Measurements from ENCODE around the gene PLEKHA7.

PLEKHA7 gene

DNA sequence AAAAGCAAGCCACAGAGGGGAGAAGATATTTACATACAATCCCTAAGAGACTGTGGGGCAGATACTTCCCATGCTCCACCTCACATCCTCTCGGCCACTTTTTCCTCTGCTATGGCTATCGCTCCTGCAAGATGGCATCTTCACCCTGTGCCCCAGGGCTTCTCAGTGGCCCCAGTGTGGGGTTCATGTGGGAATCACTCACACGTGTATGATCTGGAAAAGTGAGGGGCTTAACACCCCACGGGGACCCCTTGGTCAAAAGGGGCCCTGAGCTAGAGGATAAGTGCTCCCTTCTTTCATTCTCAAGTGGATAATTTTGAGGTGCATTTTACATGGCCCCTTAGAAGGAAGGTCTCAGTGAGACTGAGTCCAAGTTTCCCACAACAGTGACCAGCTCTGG is 247.1 kb downstream of the PLEKHA7 start:
- Histone ChIP-seq H3K36me3 (ENCODE audit: control insufficient read depth in 5 of 5, insufficient read depth in 5 of 5, low read length in 5 of 5) (no peaks in the 10 kb centered on the region), H3K4me3 (ENCODE audit: low read depth in 1 of 5, low read length in 5 of 5) (no peak overlapping the region), H3K27me3 (ENCODE audit: control insufficient read depth in 5 of 5, insufficient read depth in 4 of 5, low read length in 5 of 5) (no peaks in the 10 kb centered on the region), H3K27ac (ENCODE audit: low read depth, low read length) (no peak overlapping the region), H3K9ac (ENCODE audit: low read length in 5 of 5) (no peak overlapping the region), H3K4me1 (ENCODE audit: control insufficient read depth in 5 of 5, insufficient read depth in 5 of 5, low read length in 5 of 5) (no peaks in the 10 kb centered on the region), H3K9me3 (ENCODE audit: control insufficient read depth in 5 of 5, low read length in 5 of 5) (no peaks in the 10 kb centered on the region)

- Histone ChIP-seq H3K9ac (ENCODE audit: low read length in 5 of 5) (no peak overlapping the region), H3K36me3 (ENCODE audit: control insufficient read depth in 5 of 5, insufficient read depth in 5 of 5, low read length in 5 of 5) (no peaks in the 10 kb centered on the region), H3K4me1 (ENCODE audit: control insufficient read depth in 5 of 5, insufficient read depth in 5 of 5, low read length in 5 of 5) (no peaks in the 10 kb centered on the region), H3K27ac (ENCODE audit: low read depth, low read length) (no peak overlapping the region), H3K4me3 (ENCODE audit: low read depth in 1 of 5, low read length in 5 of 5) (no peak overlapping the region), H3K9me3 (ENCODE audit: control insufficient read depth in 5 of 5, low read length in 5 of 5) (no peaks in the 10 kb centered on the region), H3K27me3 (ENCODE audit: control insufficient read depth in 5 of 5, insufficient read depth in 4 of 5, low read length in 5 of 5) (no peaks in the 10 kb centered on the region)
These were observed 249.3 kb downstream of the PLEKHA7 start for GRCh38 chr11:16764888-16765287.

GRCh38 chr11:16763746-16764145 is 250.5 kb downstream of the PLEKHA7 start:
- H3K36me3 ChIP-seq (ENCODE audit: control insufficient read depth in 5 of 5, insufficient read depth in 5 of 5, low read length in 5 of 5) = peaks cover 0 to 3% (median 0%) of the 10 kb centered on the region in 5 donors
- no peak overlapping the region for H3K9ac ChIP-seq (ENCODE audit: low read length in 5 of 5)
- no peak overlapping the region for H3K27ac ChIP-seq (ENCODE audit: low read depth, low read length)
- H3K9me3 ChIP-seq (ENCODE audit: control insufficient read depth in 5 of 5, low read length in 5 of 5) = no peaks in the 10 kb centered on the region
- no peak overlapping the region for H3K4me3 ChIP-seq (ENCODE audit: low read depth in 1 of 5, low read length in 5 of 5)
- H3K4me1 ChIP-seq (ENCODE audit: control insufficient read depth in 5 of 5, insufficient read depth in 5 of 5, low read length in 5 of 5) = no peaks in the 10 kb centered on the region
- no peaks in the 10 kb centered on the region for H3K27me3 ChIP-seq (ENCODE audit: control insufficient read depth in 5 of 5, insufficient read depth in 4 of 5, low read length in 5 of 5)

GRCh38 chr11:16759857-16760508 is 254.2 kb downstream of the PLEKHA7 start:
- Histone ChIP-seq H3K4me3 (ENCODE audit: low read depth in 1 of 5, low read length in 5 of 5) (no peak overlapping the region), H3K36me3 (ENCODE audit: control insufficient read depth in 5 of 5, insufficient read depth in 5 of 5, low read length in 5 of 5) (peaks cover 11 to 34% (median 19%) of the 10 kb centered on the region in 5 donors), H3K27ac (ENCODE audit: low read depth, low read length) (no peak overlapping the region)

GRCh38 chr11:16758382-16759024 is 255.7 kb downstream of the PLEKHA7 start:
- no peaks in the 10 kb centered on the region for H3K27me3 ChIP-seq (ENCODE audit: control insufficient read depth in 5 of 5, insufficient read depth in 4 of 5, low read length in 5 of 5)
- no peak overlapping the region for H3K9ac ChIP-seq (ENCODE audit: low read length in 5 of 5)
- no peaks in the 10 kb centered on the region for H3K9me3 ChIP-seq (ENCODE audit: control insufficient read depth in 5 of 5, low read length in 5 of 5)
- H3K36me3 ChIP-seq (ENCODE audit: control insufficient read depth in 5 of 5, insufficient read depth in 5 of 5, low read length in 5 of 5) = peaks cover 22 to 46% (median 27%) of the 10 kb centered on the region in 5 donors
- H3K4me3 ChIP-seq (ENCODE audit: low read depth in 1 of 5, low read length in 5 of 5) = no peak overlapping the region
- H3K4me1 ChIP-seq (ENCODE audit: control insufficient read depth in 5 of 5, insufficient read depth in 5 of 5, low read length in 5 of 5) = no peaks in the 10 kb centered on the region
- H3K27ac ChIP-seq (ENCODE audit: low read depth, low read length) = no peak overlapping the region

More at GRCh38 chr11:16759857-16760508, 254.2 kb downstream of the PLEKHA7 start:
- no peak overlapping the region for H3K9ac ChIP-seq (ENCODE audit: low read length in 5 of 5)
- H3K4me1 ChIP-seq (ENCODE audit: control insufficient read depth in 5 of 5, insufficient read depth in 5 of 5, low read length in 5 of 5) = no peaks in the 10 kb centered on the region
- no peaks in the 10 kb centered on the region for H3K9me3 ChIP-seq (ENCODE audit: control insufficient read depth in 5 of 5, low read length in 5 of 5)
- no peaks in the 10 kb centered on the region for H3K27me3 ChIP-seq (ENCODE audit: control insufficient read depth in 5 of 5, insufficient read depth in 4 of 5, low read length in 5 of 5)

DNA sequence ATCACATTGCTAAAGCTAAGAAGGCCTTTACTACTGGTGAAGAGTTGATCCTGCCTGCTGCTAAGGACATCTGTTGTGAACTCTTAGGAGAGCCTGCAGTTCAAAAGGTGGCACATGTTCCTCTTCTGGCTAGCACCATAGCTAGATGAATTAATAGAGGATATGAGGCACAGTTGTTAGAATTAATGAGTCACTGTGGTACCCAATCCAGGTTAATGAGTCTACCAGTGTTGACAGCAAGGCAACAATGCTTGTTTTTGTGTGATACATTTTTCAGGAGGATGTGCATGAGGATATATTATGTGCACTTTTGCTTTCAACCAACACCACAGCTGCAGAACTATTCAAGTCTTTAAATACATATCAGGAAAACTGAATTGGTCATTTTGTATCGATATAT is 263.8 kb downstream of the PLEKHA7 start:
- Histone ChIP-seq H3K27ac (ENCODE audit: low read depth, low read length) (no peak overlapping the region), H3K4me1 (ENCODE audit: control insufficient read depth in 5 of 5, insufficient read depth in 5 of 5, low read length in 5 of 5) (peaks cover 0 to 5% (median 2%) of the 10 kb centered on the region in 5 donors)

GRCh38 chr11:16749666-16750065 is 264.5 kb downstream of the PLEKHA7 start:
- Histone ChIP-seq H3K9ac (ENCODE audit: low read length in 5 of 5) (no peak overlapping the region), H3K36me3 (ENCODE audit: control insufficient read depth in 5 of 5, insufficient read depth in 5 of 5, low read length in 5 of 5) (peaks cover 57 to 90% (median 78%) of the 10 kb centered on the region in 5 donors), H3K4me1 (ENCODE audit: control insufficient read depth in 5 of 5, insufficient read depth in 5 of 5, low read length in 5 of 5) (peaks cover 0 to 8% (median 2%) of the 10 kb centered on the region in 5 donors), H3K27ac (ENCODE audit: low read depth, low read length) (no peak overlapping the region), H3K4me3 (ENCODE audit: low read depth in 1 of 5, low read length in 5 of 5) (no peak overlapping the region), H3K9me3 (ENCODE audit: control insufficient read depth in 5 of 5, low read length in 5 of 5) (no peaks in the 10 kb centered on the region), H3K27me3 (ENCODE audit: control insufficient read depth in 5 of 5, insufficient read depth in 4 of 5, low read length in 5 of 5) (no peaks in the 10 kb centered on the region)

More for the DNA sequence above, 263.8 kb downstream of the PLEKHA7 start:
- no peaks in the 10 kb centered on the region for H3K27me3 ChIP-seq (ENCODE audit: control insufficient read depth in 5 of 5, insufficient read depth in 4 of 5, low read length in 5 of 5)
- H3K9ac ChIP-seq (ENCODE audit: low read length in 5 of 5) = no peak overlapping the region
- H3K36me3 ChIP-seq (ENCODE audit: control insufficient read depth in 5 of 5, insufficient read depth in 5 of 5, low read length in 5 of 5) = peaks cover 57 to 92% (median 74%) of the 10 kb centered on the region in 5 donors
- H3K9me3 ChIP-seq (ENCODE audit: control insufficient read depth in 5 of 5, low read length in 5 of 5) = no peaks in the 10 kb centered on the region
- no peak overlapping the region for H3K4me3 ChIP-seq (ENCODE audit: low read depth in 1 of 5, low read length in 5 of 5)

DNA sequence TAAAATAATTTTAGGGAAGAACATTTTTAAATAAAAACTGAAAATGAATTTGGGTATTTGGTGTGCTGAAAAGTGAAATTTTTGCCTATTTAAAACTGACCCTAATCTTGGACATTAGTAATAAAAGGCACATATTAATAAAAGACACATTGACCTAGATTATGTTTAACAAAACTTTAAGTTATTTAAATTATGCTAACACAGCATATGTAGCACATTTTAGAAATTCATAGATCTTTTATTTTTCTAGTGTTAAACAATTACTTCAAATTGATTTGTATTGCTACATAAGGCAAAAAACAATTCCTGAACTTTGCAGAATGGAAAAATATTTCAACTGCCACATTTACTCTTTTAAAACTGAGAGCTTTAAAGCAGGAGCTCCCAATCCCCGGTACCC is 265.1 kb downstream of the PLEKHA7 start:
- Histone ChIP-seq H3K9me3 (ENCODE audit: control insufficient read depth in 5 of 5, low read length in 5 of 5) (no peaks in the 10 kb centered on the region), H3K36me3 (ENCODE audit: control insufficient read depth in 5 of 5, insufficient read depth in 5 of 5, low read length in 5 of 5) (peaks cover 55 to 91% (median 79%) of the 10 kb centered on the region in 5 donors), H3K4me3 (ENCODE audit: low read depth in 1 of 5, low read length in 5 of 5) (no peak overlapping the region), H3K27ac (ENCODE audit: low read depth, low read length) (no peak overlapping the region), H3K4me1 (ENCODE audit: control insufficient read depth in 5 of 5, insufficient read depth in 5 of 5, low read length in 5 of 5) (peaks cover 0 to 11% (median 3%) of the 10 kb centered on the region in 5 donors), H3K27me3 (ENCODE audit: control insufficient read depth in 5 of 5, insufficient read depth in 4 of 5, low read length in 5 of 5) (no peaks in the 10 kb centered on the region), H3K9ac (ENCODE audit: low read length in 5 of 5) (no peak overlapping the region)

DNA sequence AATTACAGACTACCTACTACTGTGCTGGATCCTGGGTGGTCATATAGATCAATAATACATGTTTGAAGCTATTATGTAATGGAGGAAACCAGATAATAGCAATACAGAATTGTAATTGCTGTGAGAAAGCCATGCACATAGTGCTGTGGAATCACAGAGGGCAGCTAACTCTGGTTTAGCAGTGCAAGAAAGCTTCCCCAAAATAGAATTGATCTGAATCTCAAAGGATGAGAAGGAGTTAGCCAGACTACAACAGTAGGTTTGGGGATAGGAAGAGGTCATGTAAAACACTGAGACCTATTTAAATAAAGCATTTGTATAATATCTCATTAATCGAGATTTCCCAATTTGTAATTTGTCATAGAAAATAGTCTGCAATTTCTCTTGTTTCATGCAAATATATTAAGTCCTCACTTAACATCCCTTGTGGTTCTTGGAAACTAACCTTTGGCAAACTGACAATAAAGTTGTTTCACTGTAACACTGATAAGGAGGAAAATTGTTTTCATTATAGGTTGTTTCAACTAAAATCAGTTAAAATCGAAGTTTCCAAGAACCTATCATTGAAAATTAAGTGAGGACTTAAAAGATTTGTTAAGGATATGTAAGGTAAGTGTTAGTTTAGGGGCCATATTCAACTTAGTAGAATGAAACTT is 268.1 kb downstream of the PLEKHA7 start:
- no peak overlapping the region for H3K27ac ChIP-seq (ENCODE audit: low read depth, low read length)
- H3K9ac ChIP-seq (ENCODE audit: low read length in 5 of 5) = no peak overlapping the region
- H3K4me3 ChIP-seq (ENCODE audit: low read depth in 1 of 5, low read length in 5 of 5) = no peak overlapping the region
- H3K9me3 ChIP-seq (ENCODE audit: control insufficient read depth in 5 of 5, low read length in 5 of 5) = no peaks in the 10 kb centered on the region
- H3K36me3 ChIP-seq (ENCODE audit: control insufficient read depth in 5 of 5, insufficient read depth in 5 of 5, low read length in 5 of 5) = peaks cover 27 to 64% (median 53%) of the 10 kb centered on the region in 5 donors
- H3K4me1 ChIP-seq (ENCODE audit: control insufficient read depth in 5 of 5, insufficient read depth in 5 of 5, low read length in 5 of 5) = peaks cover 3 to 38% (median 22%) of the 10 kb centered on the region in 5 donors
- no peaks in the 10 kb centered on the region for H3K27me3 ChIP-seq (ENCODE audit: control insufficient read depth in 5 of 5, insufficient read depth in 4 of 5, low read length in 5 of 5)

DNA sequence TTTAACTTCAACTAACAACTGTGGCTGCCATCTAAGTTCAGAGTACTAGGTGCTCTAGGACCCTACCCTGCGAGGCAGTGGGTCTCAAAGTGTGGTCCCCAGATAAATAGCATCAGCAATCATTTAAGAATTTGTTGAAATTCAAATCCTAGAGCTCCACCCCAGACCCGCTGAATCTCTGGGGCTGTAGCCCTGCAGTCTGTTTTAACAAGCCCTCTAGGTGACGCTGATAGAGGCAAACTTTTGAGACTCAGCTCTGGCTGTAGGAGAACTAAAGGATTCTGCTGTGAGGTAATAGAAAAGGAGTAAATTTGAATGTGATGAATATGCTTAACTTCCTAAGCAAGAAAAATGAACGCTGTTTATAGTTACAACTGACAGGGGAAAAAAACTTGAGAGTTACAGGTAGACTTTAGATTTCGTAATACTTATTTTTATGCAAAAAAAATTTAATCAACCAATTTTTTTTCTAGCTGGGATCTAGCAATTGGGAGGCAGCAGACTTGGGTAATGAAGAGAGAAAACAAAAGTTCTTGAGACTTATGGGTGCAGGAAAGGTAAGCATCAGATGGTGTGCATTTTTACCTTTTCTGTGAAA is 270.0 kb downstream of the PLEKHA7 start:
- Histone ChIP-seq H3K9me3 (ENCODE audit: control insufficient read depth in 5 of 5, low read length in 5 of 5) (no peaks in the 10 kb centered on the region), H3K4me1 (ENCODE audit: control insufficient read depth in 5 of 5, insufficient read depth in 5 of 5, low read length in 5 of 5) (peaks cover 3 to 55% (median 36%) of the 10 kb centered on the region in 5 donors), H3K27me3 (ENCODE audit: control insufficient read depth in 5 of 5, insufficient read depth in 4 of 5, low read length in 5 of 5) (no peaks in the 10 kb centered on the region), H3K36me3 (ENCODE audit: control insufficient read depth in 5 of 5, insufficient read depth in 5 of 5, low read length in 5 of 5) (peaks cover 10 to 45% (median 35%) of the 10 kb centered on the region in 5 donors), H3K4me3 (ENCODE audit: low read depth in 1 of 5, low read length in 5 of 5) (no peak overlapping the region), H3K27ac (ENCODE audit: low read depth, low read length) (no peak overlapping the region), H3K9ac (ENCODE audit: low read length in 5 of 5) (no peak overlapping the region)

All from subcutaneous abdominal adipose tissue (tissue), 5 donors.